Measurements from ENCODE around the gene RASAL1. TPM values are rescaled to one million over a fixed set of nuclear protein-coding genes. Genes with fewer than 3 reads are reported as not detected.

The RASAL1 gene
- total RNA-seq, 1 donor from 2014 or later, result 0.65 TPM

GRCh38 chr12:113075137-113075683 is 60.4 kb downstream of the RASAL1 start:
- TF ChIP-seq CTCF (IDR thresholded peaks at IDR 0.05; ENCODE audit: unreplicated experiment), result no peak
- Mint-ChIP-seq H3K36me3 (no peaks in the 10 kb centered on the region), H3K4me3 (no peak overlapping the region), H3K4me1 (no peaks in the 10 kb centered on the region), H3K27me3 (ENCODE audit: low read depth) (peaks cover 80% of the 10 kb centered on the region), H3K27ac (no peak overlapping the region), H3K9me3 (no peaks in the 10 kb centered on the region)
- DNase-seq (ENCODE audit: low spot score in 2 of 2, unreplicated experiment in 2 of 2), result no peak

GRCh38 chr12:113073586-113073985 is 62.0 kb downstream of the RASAL1 start:
- Mint-ChIP-seq H3K4me1 (no peaks in the 10 kb centered on the region), H3K27ac (no peak overlapping the region), H3K9me3 (no peaks in the 10 kb centered on the region), H3K27me3 (ENCODE audit: low read depth) (peaks cover 70% of the 10 kb centered on the region), H3K36me3 (no peaks in the 10 kb centered on the region), H3K4me3 (no peak overlapping the region)
- no peak for TF ChIP-seq CTCF (IDR thresholded peaks at IDR 0.05; ENCODE audit: unreplicated experiment)
- DNase-seq (ENCODE audit: low spot score in 2 of 2, unreplicated experiment in 2 of 2), result no peak

- TF ChIP-seq CTCF (IDR thresholded peaks at IDR 0.05; ENCODE audit: unreplicated experiment), result no peak
- peaks cover 70% of the 10 kb centered on the region for H3K27me3 Mint-ChIP-seq (ENCODE audit: low read depth)
- H3K4me3 Mint-ChIP-seq, result no peak overlapping the region
- DNase-seq (ENCODE audit: low spot score in 2 of 2, unreplicated experiment in 2 of 2), result no peak
- no peak overlapping the region for H3K27ac Mint-ChIP-seq
- no peaks in the 10 kb centered on the region for H3K36me3 Mint-ChIP-seq
- no peaks in the 10 kb centered on the region for H3K9me3 Mint-ChIP-seq
- no peaks in the 10 kb centered on the region for H3K4me1 Mint-ChIP-seq
Measured at GRCh38 chr12:113072136-113072535, 63.4 kb downstream of the RASAL1 start.

GRCh38 chr12:113071135-113072112 is 64.1 kb downstream of the RASAL1 start:
- Mint-ChIP-seq H3K27me3 (ENCODE audit: low read depth) (peaks cover 68% of the 10 kb centered on the region), H3K4me3 (no peak overlapping the region), H3K4me1 (no peaks in the 10 kb centered on the region), H3K36me3 (no peaks in the 10 kb centered on the region), H3K9me3 (no peaks in the 10 kb centered on the region), H3K27ac (no peak overlapping the region)
- no peak for TF ChIP-seq CTCF (IDR thresholded peaks at IDR 0.05; ENCODE audit: unreplicated experiment)
- no peak for DNase-seq (ENCODE audit: low spot score in 2 of 2, unreplicated experiment in 2 of 2)

GRCh38 chr12:113070117-113070906 is 65.2 kb downstream of the RASAL1 start:
- Mint-ChIP-seq H3K4me3 (no peak overlapping the region), H3K36me3 (no peaks in the 10 kb centered on the region), H3K9me3 (no peaks in the 10 kb centered on the region), H3K27ac (no peak overlapping the region), H3K4me1 (no peaks in the 10 kb centered on the region), H3K27me3 (ENCODE audit: low read depth) (peaks cover 63% of the 10 kb centered on the region)
- DNase-seq (ENCODE audit: low spot score in 2 of 2, unreplicated experiment in 2 of 2), result no peak
- no peak for TF ChIP-seq CTCF (IDR thresholded peaks at IDR 0.05; ENCODE audit: unreplicated experiment)

Data from mesothelial cell of epicardium (in vitro differentiated cells).